Left ventricle myocardium superior (tissue), 1 donor: Measurements from ENCODE around the gene INPP4A. TPM values are rescaled to one million over a fixed set of nuclear protein-coding genes. Genes with fewer than 3 reads are reported as not detected.
A peak's percentile ranks its signal among the peaks of the same experiment; 100 is the strongest.

Source experiments
- ATAC-seq: fragments of 200-7000 bp; cut with Tn5 transposase; one replicate; pipeline ENCODE4 v1.9.1; 2020; ENCODE audit warnings: mild to moderate bottlenecking, moderate library complexity
- DNase-seq: peaks from one replicate; pipeline ENCODE4 v3.0.0-alpha.2; 2020
- intact Hi-C: fragments of 100-400 bp; cut with micrococcal nuclease; formaldehyde crosslinking; loops from one replicate; pipeline ENCODE4 v1.11.0; 2022
- total RNA-seq: library from RNA; stranded (reverse); fragmentation: NEBNext Ultra II Directional; extraction: Animal tissue kit (Norgen Biotek cat#: 25700); gene quantifications from one replicate; pipeline ENCODE4 v1.2.1, GENCODE V29; 2021
- donor health status: DM: no; HTN: yes; CAD: no; lungs with severe emphysema.

Gene INPP4A
- total RNA-seq, 1 donor from 2014 or later = 16.3 TPM

DNA sequence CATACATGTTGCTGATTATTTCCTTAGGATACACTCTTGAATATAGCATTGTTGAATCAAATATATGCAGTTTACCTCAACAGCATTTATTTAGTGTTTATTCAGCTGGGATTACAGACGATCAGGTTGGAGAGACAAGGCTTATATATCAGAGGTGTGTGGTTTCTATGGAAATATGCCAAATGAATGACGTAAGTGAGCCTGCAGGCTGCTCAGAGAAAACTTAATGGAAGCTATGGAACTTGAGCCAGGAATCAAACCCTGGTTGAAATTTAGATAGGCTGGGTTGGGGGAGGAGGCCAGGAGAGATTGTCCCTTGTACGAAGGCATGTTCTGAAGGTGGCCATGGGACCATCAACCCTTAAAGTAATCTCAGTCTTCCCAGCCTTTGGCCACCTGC lies 79.5 kb downstream of the INPP4A start:
- peak; percentile 24 for ATAC-seq
- intact Hi-C loops = no loop called here

GRCh38 chr2:98528349-98528748 lies 83.7 kb downstream of the INPP4A start:
- intact Hi-C loops = no loop called here
- no peak for ATAC-seq
- no peak for DNase-seq

More for the DNA sequence above, 79.5 kb downstream of the INPP4A start:
- DNase-seq = no peak

- intact Hi-C loops = no loop called here
- no peak for ATAC-seq
- DNase-seq = no peak
Observed at GRCh38 chr2:98530114-98530513, 85.5 kb downstream of the INPP4A start.

DNA sequence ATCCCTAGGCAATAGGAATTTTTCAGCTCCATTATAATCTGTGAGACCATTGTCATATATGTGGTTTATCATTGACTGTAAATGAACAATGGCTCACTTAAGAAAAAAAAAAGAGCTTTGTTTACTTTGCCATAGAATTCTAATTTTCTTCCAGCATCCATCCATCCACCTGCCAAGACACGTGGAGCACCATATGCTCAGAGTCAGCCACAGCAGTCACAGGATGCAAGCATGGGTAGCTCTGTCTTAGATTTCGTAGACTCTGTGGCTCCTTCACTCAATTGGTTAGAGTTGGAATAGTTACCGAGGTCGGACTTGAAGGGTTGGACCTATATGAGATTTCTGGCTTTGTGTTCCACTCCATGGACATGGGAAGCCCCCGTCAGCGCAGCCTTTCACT lies 88.1 kb downstream of the INPP4A start:
- ATAC-seq = no peak
- intact Hi-C loops = no loop called here
- no peak for DNase-seq

- ATAC-seq (no peak), DNase-seq (no peak)
- intact Hi-C loops = no loop called here
Observed at GRCh38 chr2:98533547-98533946, 88.9 kb downstream of the INPP4A start.

- intact Hi-C loops = no loop called here
- no peak for ATAC-seq
Observed at GRCh38 chr2:98534761-98535160, 90.1 kb downstream of the INPP4A start.

DNA sequence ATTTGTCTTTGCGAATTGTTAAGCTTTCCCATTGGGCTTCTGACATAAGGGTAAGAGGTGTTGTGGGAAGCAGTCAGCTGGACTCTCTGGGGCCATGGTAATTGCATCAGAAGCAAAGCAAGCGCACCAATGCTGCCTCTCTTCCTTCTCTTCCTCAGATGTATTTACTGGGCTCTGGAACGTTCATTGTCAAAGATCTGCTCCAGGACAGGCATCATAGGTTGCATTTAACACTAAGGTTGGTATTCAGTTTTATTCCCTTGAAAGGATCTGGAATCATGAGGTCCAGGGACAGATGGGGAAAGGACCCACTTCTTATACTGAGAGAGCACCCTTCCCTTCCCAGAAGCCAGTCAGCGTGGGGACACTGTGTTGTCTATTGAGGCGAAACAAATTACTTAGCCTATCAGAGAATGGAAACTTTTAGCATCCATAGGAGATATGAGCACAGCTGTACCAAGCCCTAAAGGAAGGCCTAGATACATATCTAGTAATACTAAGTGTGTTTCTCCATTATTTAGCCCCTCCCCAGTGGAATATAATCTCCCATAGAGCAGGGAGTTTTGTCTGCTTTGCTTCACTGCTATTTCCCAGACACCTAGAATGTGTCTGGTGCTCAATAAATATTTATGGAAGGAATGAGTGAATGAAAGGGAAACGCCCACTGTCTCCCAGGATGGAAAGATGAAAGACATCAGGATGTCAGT lies 91.5 kb downstream of the INPP4A start:
- DNase-seq = no peak
- intact Hi-C loops = no loop called here
- ATAC-seq = no peak

More at GRCh38 chr2:98534761-98535160, 90.1 kb downstream of the INPP4A start:
- no peak for DNase-seq

DNA sequence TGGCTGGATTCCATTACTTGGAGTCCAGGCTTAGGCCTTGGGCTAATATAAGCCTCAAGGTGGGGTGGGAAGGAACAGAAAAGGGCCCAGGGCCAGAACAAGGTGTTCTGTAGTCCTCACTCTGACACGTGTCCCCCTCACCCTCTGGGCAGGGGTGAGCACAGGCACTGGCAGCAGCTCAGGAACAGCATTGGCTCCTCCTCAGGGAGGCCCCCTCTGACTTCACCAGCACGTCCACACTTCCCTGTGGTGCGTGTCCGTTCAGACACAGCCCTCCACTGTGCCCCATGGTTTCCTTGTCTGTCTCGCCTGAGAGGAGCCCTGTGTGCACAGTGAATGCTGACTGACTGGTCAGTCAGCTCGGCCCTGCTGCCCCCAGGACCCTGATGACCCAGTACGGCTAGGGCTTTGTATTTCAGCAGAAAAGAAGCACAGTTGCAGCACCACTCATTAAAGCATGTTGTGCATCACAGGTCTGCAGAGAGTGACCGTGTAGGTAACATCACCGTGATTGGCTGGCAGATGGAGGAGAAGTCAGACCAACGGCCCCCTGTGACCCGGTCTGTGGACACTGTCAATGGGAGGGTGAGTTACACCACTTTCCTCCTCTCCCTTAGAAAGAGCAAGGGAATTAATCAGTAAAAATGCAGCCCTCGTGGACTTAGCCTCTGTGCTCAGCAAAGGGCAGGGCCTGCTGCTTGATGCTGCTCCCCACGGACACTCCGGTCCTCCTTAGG lies 92.9 kb downstream of the INPP4A start:
- DNase-seq = no peak
- intact Hi-C loops = no loop called here
- no peak for ATAC-seq

GRCh38 chr2:98538280-98539041 lies 93.8 kb downstream of the INPP4A start:
- DNase-seq (no peak), ATAC-seq (no peak)
- intact Hi-C loops = no loop called here

GRCh38 chr2:98539056-98539735 lies 94.5 kb downstream of the INPP4A start:
- intact Hi-C loops = no loop called here
- DNase-seq (no peak), ATAC-seq (no peak)

DNA sequence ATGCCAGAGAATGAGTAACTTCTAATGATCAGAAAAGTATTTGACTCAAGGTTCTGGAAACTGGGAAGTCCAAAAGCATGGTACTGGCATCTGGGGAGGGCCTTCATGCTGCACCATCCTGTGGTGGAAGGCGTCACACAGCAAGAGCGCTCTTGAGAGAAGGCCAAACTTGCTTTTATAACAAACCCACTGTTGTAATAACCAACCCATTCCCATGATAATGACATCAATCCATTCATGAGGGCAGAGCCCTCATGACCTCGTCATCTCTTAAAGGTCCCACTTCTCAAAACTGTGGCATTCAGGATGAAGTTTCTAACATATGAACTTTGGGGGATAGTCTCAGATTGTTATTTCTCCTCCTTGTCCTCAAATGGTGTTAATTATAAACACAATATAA lies 95.9 kb downstream of the INPP4A start:
- DNase-seq = no peak
- no peak for ATAC-seq
- intact Hi-C loops = no loop called here

DNA sequence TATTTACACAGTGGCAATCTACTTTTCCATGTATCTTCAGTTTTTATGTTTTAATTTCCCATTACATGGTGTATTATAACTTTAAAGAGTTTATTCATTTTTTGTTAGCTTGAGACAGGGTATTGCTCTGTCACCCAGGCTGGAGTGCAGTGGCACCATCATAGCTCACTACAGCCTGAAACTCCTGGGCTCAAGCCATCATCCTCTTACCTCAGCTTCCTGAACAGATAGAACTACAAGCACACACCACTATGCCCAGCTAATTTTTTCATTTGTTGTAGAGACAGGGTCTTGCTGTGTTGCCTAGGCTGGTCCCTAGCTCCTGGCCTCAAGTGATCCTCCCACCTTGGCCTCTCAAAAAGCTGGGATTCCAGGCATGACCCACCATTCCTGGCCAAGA lies 96.8 kb downstream of the INPP4A start:
- ATAC-seq = no peak
- DNase-seq = no peak
- intact Hi-C loops = no loop called here

DNA sequence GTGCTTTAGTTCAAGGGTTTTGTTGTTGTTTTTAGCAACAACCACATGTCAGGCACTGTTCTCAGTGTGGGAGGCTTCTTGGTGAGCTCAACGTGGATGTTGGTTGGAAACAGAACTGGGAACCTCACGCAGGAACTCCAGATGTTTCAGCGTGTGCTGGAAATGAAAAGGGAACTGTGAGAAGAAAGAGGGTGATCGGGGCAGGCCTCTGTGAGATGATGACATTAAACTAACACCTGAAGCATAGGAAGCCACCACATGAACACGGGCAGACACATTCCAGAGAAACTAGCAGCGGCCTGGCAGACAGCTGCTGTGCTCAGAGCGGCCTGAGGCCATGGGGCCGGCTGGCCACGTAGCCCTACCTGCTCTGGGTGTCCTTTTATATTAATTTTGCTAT lies 97.2 kb downstream of the INPP4A start:
- intact Hi-C loops = no loop called here
- ATAC-seq (no peak), DNase-seq (no peak)

DNA sequence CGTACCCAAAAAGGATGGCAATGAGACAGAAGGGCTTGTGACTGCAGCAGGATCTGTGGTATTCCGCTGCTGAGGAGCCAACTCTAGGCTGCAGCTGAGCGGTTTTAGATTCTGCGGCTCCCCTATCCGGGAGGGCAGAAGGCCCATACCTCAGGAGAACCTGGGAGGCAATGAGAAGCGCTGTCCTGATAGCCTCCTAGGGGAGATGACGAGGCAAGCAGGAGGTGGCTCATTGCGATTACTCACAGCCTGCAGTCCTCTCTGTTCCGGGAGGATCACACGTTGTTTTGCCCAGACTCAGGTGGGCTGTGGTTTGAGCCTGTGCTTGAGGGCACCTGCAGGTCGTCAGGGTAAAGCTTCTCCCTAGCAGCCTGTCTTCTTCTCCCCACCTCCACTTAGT lies 98.6 kb downstream of the INPP4A start:
- ATAC-seq (no peak), DNase-seq (no peak)
- intact Hi-C loops = no loop called here

DNA sequence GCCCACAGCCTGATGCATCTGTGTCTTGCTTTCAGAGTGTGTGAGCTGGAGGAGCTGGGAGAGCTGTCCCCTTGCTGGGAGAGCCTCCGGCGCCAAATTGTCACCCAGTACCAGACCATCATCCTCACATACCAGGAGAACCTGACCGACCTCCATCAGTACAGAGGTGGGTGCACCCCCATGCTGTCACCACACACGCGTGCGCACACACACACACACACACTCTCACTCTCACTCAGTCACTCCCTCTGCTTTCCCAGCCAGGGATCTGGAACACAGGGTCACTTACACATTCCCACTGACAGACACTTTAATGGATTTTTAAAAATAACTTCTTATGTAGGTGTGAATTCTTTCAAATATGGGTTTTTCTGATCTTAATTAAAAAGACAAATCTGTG lies 99.2 kb downstream of the INPP4A start:
- intact Hi-C loops = no loop called here
- DNase-seq (no peak), ATAC-seq (no peak)

DNA sequence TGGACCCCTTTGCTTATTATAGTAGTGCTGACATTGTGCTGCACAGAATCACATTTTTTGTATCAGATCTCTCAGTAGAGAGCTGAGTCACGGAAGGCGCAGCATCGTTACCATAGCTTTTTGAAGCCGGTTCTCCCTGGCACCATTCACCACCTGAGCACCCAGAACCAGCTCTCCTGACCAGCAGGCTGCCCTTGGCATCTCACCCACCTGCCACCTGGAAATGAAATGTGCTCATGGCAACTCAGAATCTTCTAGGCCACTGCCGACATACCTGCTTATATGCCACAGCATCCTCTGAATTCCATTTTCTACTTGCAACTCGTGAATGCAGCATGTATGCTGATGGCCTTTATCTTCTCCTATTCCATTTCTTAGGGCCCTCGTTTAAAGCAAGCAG lies 100.9 kb downstream of the INPP4A start:
- DNase-seq (no peak), ATAC-seq (no peak)
- intact Hi-C loops = no loop called here

- ATAC-seq (no peak), DNase-seq (no peak)
- intact Hi-C loops = no loop called here
Observed at GRCh38 chr2:98546186-98546585, 101.5 kb downstream of the INPP4A start.

GRCh38 chr2:98547092-98547790 lies 102.6 kb downstream of the INPP4A start:
- ATAC-seq (no peak), DNase-seq (no peak)
- intact Hi-C loops = no loop called here
